Tibial artery (tissue), 4 donors: Measurements from ENCODE around the gene ATP6V1G1.
A peak's percentile ranks its signal among the peaks of the same experiment; 100 is the strongest.

Experiments used
- DNase-seq, 2 donors: peaks; one replicate each; pipeline ENCODE4 v3.0.0-alpha.2; 2019
- H3K27ac ChIP-seq, 2 donors: fragments of 200-600 bp; sonication (generic) in 1 of 2; 1 replicate in 1 of 2; 2 replicates in 1 of 2; pipeline ENCODE4 v1.5.1; 2018 to 2019; ENCODE audit warnings: mild to moderate bottlenecking in 1 of 2
- H3K27me3 ChIP-seq, 2 donors: fragments of 200-600 bp; sonication (generic) in 1 of 2; one replicate each; pipeline versions ENCODE4 v1.5.1 to v1.6.0; 2016 to 2019
- H3K36me3 ChIP-seq, 3 donors: fragments of 200-600 bp; sonication (generic) in 2 of 3; one replicate each; pipeline ENCODE4 v1.5.1; 2016 to 2019; ENCODE audit warnings: mild to moderate bottlenecking in 2 of 3
- H3K4me1 ChIP-seq, 4 donors: fragments of 200-600 bp; sonication (generic) in 2 of 4; 1 replicate in 3 of 4; 2 replicates in 1 of 4; pipeline ENCODE4 v1.5.1; 2016 to 2019
- H3K4me3 ChIP-seq, 2 donors: fragments of 200-600 bp; sonication (generic) in 1 of 2; 1 replicate in 1 of 2; 2 replicates in 1 of 2; pipeline ENCODE4 v1.5.1; 2018 to 2019; ENCODE audit warnings: mild to moderate bottlenecking in 2 of 2
- H3K9me3 ChIP-seq, 3 donors: fragments of 200-600 bp; sonication (generic) in 1 of 3; one replicate each; pipeline ENCODE4 v1.5.1; 2016 to 2019
- CTCF ChIP-seq, 2 experiments: fragments of 200-600 bp in 1 of 2; fragments of 450-650 bp in 1 of 2; IDR thresholded peaks; one replicate each; pipeline ENCODE4 v1.5.1; 2017 to 2019; ENCODE audit warnings: antibody characterized with exemption in 2 of 2, mild to moderate bottlenecking in 1 of 2, moderate library complexity in 1 of 2
- intact Hi-C: fragments of 100-400 bp; cut with DNase I; formaldehyde crosslinking; loops from one replicate; pipeline ENCODE4 v1.15.0; 2023; ENCODE audit warnings: low total_unique reads

Gene ATP6V1G1

GRCh38 chr9:114587345-114588202 is at the start of gene ATP6V1G1:
Gene ATP6V1G1 (plus strand): TSS chr9:114587769. CDS start chr9:114587839, 70 bp downstream.
- intact Hi-C loops = loop anchor here (10.0 kb wide), 1 partner anchor 183 kb away; no protein-coding TSS in a partner anchor
- H3K4me1 ChIP-seq = peaks cover 0 to 48% (median 35%) of the 10 kb centered on the region in 4 donors

GRCh38 chr9:114538241-114538640 is 49.3 kb upstream of the ATP6V1G1 start:
- intact Hi-C loops = no loop called here
- no peak overlapping the region for H3K4me3 ChIP-seq
- H3K36me3 ChIP-seq = no peaks in the 10 kb centered on the region
- no peak overlapping the region for H3K27ac ChIP-seq
- DNase-seq = no peak
- H3K4me1 ChIP-seq = no peaks in the 10 kb centered on the region
- no peak for TF ChIP-seq CTCF (IDR thresholded peaks at IDR 0.05)
- H3K27me3 ChIP-seq = peaks cover 0 to 8% of the 10 kb centered on the region in 2 donors
- H3K9me3 ChIP-seq = no peaks in the 10 kb centered on the region

More at GRCh38 chr9:114587345-114588202, at the start of gene ATP6V1G1:
- TF ChIP-seq CTCF (IDR thresholded peaks at IDR 0.05) = no peak
- no peaks in the 10 kb centered on the region for H3K27me3 ChIP-seq
- H3K4me3 ChIP-seq = peak within 1 kb of the TSS; percentile 88 to 92
- H3K36me3 ChIP-seq = peaks cover 2 to 3% (median 2%) of the 10 kb centered on the region in 3 donors
- peak; percentile 100 for DNase-seq
- H3K27ac ChIP-seq = peak within 1 kb of the TSS; percentile 90 to 92
- no peaks in the 10 kb centered on the region for H3K9me3 ChIP-seq

- Histone ChIP-seq H3K4me3 (no peak overlapping the region), H3K36me3 (no peaks in the 10 kb centered on the region), H3K27me3 (peaks cover 0 to 5% of the 10 kb centered on the region in 2 donors), H3K9me3 (no peaks in the 10 kb centered on the region), H3K27ac (no peak overlapping the region), H3K4me1 (no peaks in the 10 kb centered on the region)
- intact Hi-C loops = no loop called here
- no peak for DNase-seq
- TF ChIP-seq CTCF (IDR thresholded peaks at IDR 0.05) = no peak
Measured at GRCh38 chr9:114539701-114540380, 47.7 kb upstream of the ATP6V1G1 start.

GRCh38 chr9:114545055-114545454 is 42.5 kb upstream of the ATP6V1G1 start:
- H3K36me3 ChIP-seq = no peaks in the 10 kb centered on the region
- H3K27me3 ChIP-seq = peaks cover 0 to 2% of the 10 kb centered on the region in 2 donors
- no peak overlapping the region for H3K27ac ChIP-seq
- intact Hi-C loops = no loop called here
- DNase-seq = no peak
- no peak overlapping the region for H3K4me3 ChIP-seq
- no peaks in the 10 kb centered on the region for H3K9me3 ChIP-seq
- no peaks in the 10 kb centered on the region for H3K4me1 ChIP-seq
- no peak for TF ChIP-seq CTCF (IDR thresholded peaks at IDR 0.05)

- H3K4me1 ChIP-seq = peaks cover 0 to 3% (median under 1%) of the 10 kb centered on the region in 4 donors
- no peak overlapping the region for H3K4me3 ChIP-seq
- intact Hi-C loops = no loop called here
- H3K27me3 ChIP-seq = peaks cover 0 to 2% of the 10 kb centered on the region in 2 donors
- no peak for TF ChIP-seq CTCF (IDR thresholded peaks at IDR 0.05)
- no peak for DNase-seq
- no peaks in the 10 kb centered on the region for H3K36me3 ChIP-seq
- no peaks in the 10 kb centered on the region for H3K9me3 ChIP-seq
- H3K27ac ChIP-seq = no peak overlapping the region
Measured at GRCh38 chr9:114546851-114547250, 40.7 kb upstream of the ATP6V1G1 start.
